Lung (tissue), 12 donors: ENCODE results near the gene POLN. TPM values are rescaled to one million over a fixed set of nuclear protein-coding genes. Genes with fewer than 3 reads are reported as not detected.
A peak's percentile ranks its signal among the peaks of the same experiment; 100 is the strongest.

Experiments used
- ATAC-seq: fragments of 200-7000 bp; cut with Tn5 transposase; one replicate; pipeline ENCODE4 v1.9.1; 2020; ENCODE audit warnings: moderate number of reproducible peaks; ENCODE audit not compliant: insufficient read depth, low FRiP score
- DNase-seq, 3 donors: peaks; one replicate each; pipeline ENCODE4 v3.0.0-alpha.2; 2013 to 2017
- H3K27ac ChIP-seq, 2 donors: one replicate each; pipeline ENCODE4 v1.5.1; 2013; ENCODE audit warnings: mild to moderate bottlenecking in 2 of 2, moderate library complexity in 2 of 2, control low read depth in 1 of 2, inconsistent platforms in 1 of 2, low read depth in 1 of 2, low read length in 1 of 2
- H3K27me3 ChIP-seq, 3 donors: one replicate each; pipeline ENCODE4 v1.5.1; 2013; ENCODE audit warnings: low read length in 2 of 3; ENCODE audit not compliant: control insufficient read depth in 3 of 3, insufficient read depth in 3 of 3
- H3K36me3 ChIP-seq, 4 donors: one replicate each; pipeline ENCODE4 v1.5.1; 2013; ENCODE audit warnings: low read length in 4 of 4, mild to moderate bottlenecking in 1 of 4, moderate library complexity in 1 of 4; ENCODE audit not compliant: control insufficient read depth in 4 of 4, insufficient read depth in 4 of 4
- H3K4me1 ChIP-seq, 5 donors: one replicate each; pipeline ENCODE4 v1.5.1; 2013; ENCODE audit warnings: low read length in 5 of 5, mild to moderate bottlenecking in 2 of 5, moderate library complexity in 1 of 5; ENCODE audit not compliant: control insufficient read depth in 5 of 5, insufficient read depth in 5 of 5
- H3K4me3 ChIP-seq: one replicate; pipeline ENCODE4 v1.5.1; 2013; ENCODE audit warnings: mild to moderate bottlenecking, control low read depth, moderate library complexity
- H3K9ac ChIP-seq, 2 donors: one replicate each; pipeline ENCODE4 v1.5.1; 2013; ENCODE audit warnings: low read length in 2 of 2, control low read depth in 1 of 2; ENCODE audit not compliant: insufficient read depth in 1 of 2
- H3K9me3 ChIP-seq, 4 donors: one replicate each; pipeline ENCODE4 v1.5.1; 2013; ENCODE audit warnings: low read length in 3 of 4, mild to moderate bottlenecking in 1 of 4, moderate library complexity in 1 of 4; ENCODE audit not compliant: control insufficient read depth in 4 of 4, insufficient read depth in 3 of 4
- CTCF ChIP-seq: IDR thresholded peaks from 2 replicates; pipeline ENCODE4 v1.5.1; 2012; ENCODE audit warnings: mild to moderate bottlenecking; ENCODE audit errors: control extremely low read depth, extremely low read depth
- WGBS, 2 donors: extraction: QIAGEN DNeasy Blood & Tissue Kit; methylation state at CpG; one replicate each; pipeline ENCODE4 v1.1.7; 2013; 5-methylcytosine and 5-hydroxymethylcytosine counted together
- polyA plus RNA-seq, 2 donors: library from polyadenylated mRNA; stranded (reverse); fragments of 200-250 nt; gene quantifications; one replicate each; pipeline ENCODE4 v1.2.1, GENCODE V29; 2013
- total RNA-seq, 2 donors: library from RNA; depleted of rRNA in 1 of 2; stranded (reverse); fragments of >200 nt in 1 of 2; gene quantifications; one replicate each; pipeline ENCODE4 v1.2.1, GENCODE V29; 2014 to 2021
- donor health status: control.
- donor health status: control.
- donor health status: Bipolar disorder and iron deficiency.
- donor health status: healthy.
- donor health status: DM: yes; HTN: yes; CAD: no.

The POLN gene
- total and polyA plus RNA-seq, 4 donors = 0.68 to 3.7 (median 2.2) TPM

- peaks cover 0 to 29% (median 11%) of the 10 kb centered on the region in 4 donors for H3K36me3 ChIP-seq
- 0 to 1% methylated on average over 47 to 91 of the region's 91 CpGs for WGBS, 2 donors
- no peak for TF ChIP-seq CTCF
- H3K9ac ChIP-seq = peak overlapping the region in 1 of 2 donors; percentile 55
- H3K9me3 ChIP-seq = no peaks in the 10 kb centered on the region
- H3K27me3 ChIP-seq = no peaks in the 10 kb centered on the region
- H3K27ac ChIP-seq = peak overlapping the region; percentile 86 to 91
- peak; percentile 15 for ATAC-seq
- H3K4me1 ChIP-seq = peaks cover 13 to 59% (median 30%) of the 10 kb centered on the region in 5 donors
- H3K4me3 ChIP-seq = peak overlapping the region; percentile 84
- DNase-seq = peak; percentile 31 to 50 (median 40)
Observed at GRCh38 chr4:2261110-2261852, 19.4 kb upstream of the POLN start.

- peaks cover 0 to 29% (median 11%) of the 10 kb centered on the region in 4 donors for H3K36me3 ChIP-seq
- no peaks in the 10 kb centered on the region for H3K27me3 ChIP-seq
- H3K4me1 ChIP-seq = peaks cover 8 to 59% (median 28%) of the 10 kb centered on the region in 5 donors
- peak overlapping the region; percentile 81 for H3K4me3 ChIP-seq
- peak overlapping the region; percentile 64 to 91 for H3K27ac ChIP-seq
- peak overlapping the region; percentile 28 to 55 for H3K9ac ChIP-seq
- TF ChIP-seq CTCF = no peak
- WGBS, 2 donors = 34 to 43% methylated on average over 23 of the region's 23 CpGs
- H3K9me3 ChIP-seq = no peaks in the 10 kb centered on the region
- ATAC-seq (no peak), DNase-seq (peak in 1 of 3 donors; percentile 9)
Observed at GRCh38 chr4:2260344-2261109, 18.6 kb upstream of the POLN start.

- Histone ChIP-seq H3K27ac (peak overlapping the region in 1 of 2 donors; percentile 91), H3K9me3 (no peaks in the 10 kb centered on the region), H3K27me3 (no peaks in the 10 kb centered on the region), H3K9ac (no peak overlapping the region), H3K4me1 (peaks cover 8 to 53% (median 24%) of the 10 kb centered on the region in 5 donors), H3K4me3 (peak overlapping the region; percentile 81), H3K36me3 (peaks cover 0 to 34% (median 13%) of the 10 kb centered on the region in 4 donors)
- ATAC-seq = no peak
- DNase-seq = peak in 1 of 3 donors; percentile 9
- 82% methylated on average over 15 of the region's 15 CpGs for WGBS, 2 donors
- no peak for TF ChIP-seq CTCF
Observed at GRCh38 chr4:2259541-2260343, 17.8 kb upstream of the POLN start.
